Kidney epithelial cell (primary cell): ENCODE data around the gene MYO10. TPM values are rescaled to one million over a fixed set of nuclear protein-coding genes. Genes with fewer than 3 reads are reported as not detected.

ENCODE experiments used
- DNase-seq: peaks from one replicate; pipeline ENCODE4 v3.0.0-alpha.2; 2010; ENCODE audit warnings: low read depth
- H3K27me3 ChIP-seq: 2 replicates; pipeline ENCODE4 v1.6.0; 2011; ENCODE audit warnings: low read length; ENCODE audit not compliant: control insufficient read depth, insufficient read depth
- H3K36me3 ChIP-seq: 2 replicates; pipeline ENCODE4 v1.5.1; 2011; ENCODE audit warnings: low read length; ENCODE audit not compliant: control insufficient read depth, insufficient read depth
- H3K4me3 ChIP-seq: 2 replicates; pipeline ENCODE4 v1.5.1; 2011; ENCODE audit warnings: low read depth, mild to moderate bottlenecking, control low read depth, low read length
- CTCF ChIP-seq: IDR thresholded peaks from 2 replicates; pipeline ENCODE4 v1.5.1; 2011; ENCODE audit warnings: mild to moderate bottlenecking, moderate library complexity, low read length, control low read depth, inconsistent platforms; ENCODE audit not compliant: insufficient read depth, poor library complexity, severe bottlenecking
- total RNA-seq: library from RNA; depleted of rRNA; stranded (reverse); fragments of >200 nt; gene quantifications from 2 replicates; pipeline ENCODE4 v1.2.3, GENCODE V29; 2015

MYO10 gene
- total RNA-seq, 1 donor from 2014 or later = 80.3 TPM

DNA sequence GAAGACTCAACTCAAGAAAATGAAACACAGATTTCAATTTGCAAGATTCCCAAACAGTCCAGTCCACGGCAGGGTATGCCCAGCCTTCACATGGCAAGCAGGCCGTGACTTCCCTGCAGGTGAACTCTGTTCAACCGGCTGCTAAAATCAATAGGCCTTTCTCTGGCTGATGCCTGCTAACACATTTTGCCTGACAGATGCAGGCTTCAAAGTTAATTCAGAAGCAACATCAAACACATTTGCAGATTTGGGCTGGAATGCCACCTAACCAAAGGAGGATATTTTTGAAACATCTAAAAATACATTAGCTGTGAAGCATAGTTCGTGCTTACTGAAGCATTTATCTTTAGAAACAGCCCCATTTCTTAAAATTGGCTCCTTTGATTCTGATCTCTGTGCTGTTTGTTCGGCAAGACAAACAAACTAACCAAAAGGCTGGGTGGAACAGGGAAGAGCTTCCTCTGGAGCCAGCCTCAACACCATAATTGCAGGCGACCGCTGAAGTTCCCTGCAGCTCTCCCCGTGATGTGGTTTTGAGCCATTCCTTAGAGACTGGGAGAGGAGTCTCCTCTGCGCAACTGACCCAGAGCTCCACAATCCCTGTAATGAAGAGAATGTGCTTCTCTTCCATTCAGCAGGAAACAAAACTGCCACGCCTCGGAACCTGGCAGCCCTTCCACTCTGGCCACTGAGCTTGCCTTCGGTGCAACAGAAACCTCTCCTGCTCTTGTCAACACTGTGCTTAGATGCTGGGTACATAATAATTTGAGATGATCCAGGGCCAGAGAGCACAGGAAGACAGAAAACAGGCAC lies 126.5 kb downstream of the MYO10 start:
- H3K4me3 ChIP-seq = no peak overlapping the region
- H3K27me3 ChIP-seq = no peaks in the 10 kb centered on the region
- DNase-seq = no peak
- H3K36me3 ChIP-seq = no peaks in the 10 kb centered on the region
- TF ChIP-seq CTCF = no peak

- H3K27me3 ChIP-seq = no peaks in the 10 kb centered on the region
- DNase-seq = no peak
- TF ChIP-seq CTCF = no peak
- no peak overlapping the region for H3K4me3 ChIP-seq
- no peaks in the 10 kb centered on the region for H3K36me3 ChIP-seq
Observed at GRCh38 chr5:16809010-16809394, 127.1 kb downstream of the MYO10 start.

DNA sequence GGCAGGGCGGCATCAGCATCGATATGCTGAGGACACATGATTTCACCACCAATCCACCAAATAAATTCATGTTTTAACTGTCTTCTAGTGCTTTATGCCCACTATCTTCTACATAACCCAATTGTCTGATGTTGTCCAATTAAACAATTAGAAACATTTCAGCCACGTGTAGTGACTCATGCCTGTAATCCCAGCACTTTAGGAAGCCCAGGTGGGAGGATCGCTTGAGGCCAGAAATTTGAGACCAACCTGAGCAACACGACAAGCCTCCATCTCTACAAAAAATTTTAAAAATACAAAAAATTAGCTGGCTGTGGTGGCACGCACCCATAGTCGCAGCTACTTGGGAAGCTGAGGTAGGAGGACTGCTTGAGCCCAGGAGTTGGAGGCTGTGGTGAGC lies 128.1 kb downstream of the MYO10 start:
- no peak for DNase-seq
- H3K36me3 ChIP-seq = no peaks in the 10 kb centered on the region
- H3K4me3 ChIP-seq = no peak overlapping the region
- TF ChIP-seq CTCF = no peak
- no peaks in the 10 kb centered on the region for H3K27me3 ChIP-seq

- Histone ChIP-seq H3K36me3 (no peaks in the 10 kb centered on the region), H3K27me3 (no peaks in the 10 kb centered on the region), H3K4me3 (no peak overlapping the region)
- TF ChIP-seq CTCF = no peak
- no peak for DNase-seq
Observed at GRCh38 chr5:16807547-16807864, 128.6 kb downstream of the MYO10 start.

- TF ChIP-seq CTCF = no peak
- no peak overlapping the region for H3K4me3 ChIP-seq
- no peak for DNase-seq
- H3K36me3 ChIP-seq = no peaks in the 10 kb centered on the region
- H3K27me3 ChIP-seq = no peaks in the 10 kb centered on the region
Observed at GRCh38 chr5:16806711-16807546, 129.2 kb downstream of the MYO10 start.
